ENCODE data around the gene ADIRF. TPM values are rescaled to one million over a fixed set of nuclear protein-coding genes. Genes with fewer than 3 reads are reported as not detected.
"Not testable (repeated sequence)": the region's sequence is repeated elsewhere in the genome, so short reads cannot be mapped to it uniquely, and the experiment has no call there.

ADIRF gene
- total RNA-seq, 1 experiment from 2014 or later: 0.70 TPM

DNA sequence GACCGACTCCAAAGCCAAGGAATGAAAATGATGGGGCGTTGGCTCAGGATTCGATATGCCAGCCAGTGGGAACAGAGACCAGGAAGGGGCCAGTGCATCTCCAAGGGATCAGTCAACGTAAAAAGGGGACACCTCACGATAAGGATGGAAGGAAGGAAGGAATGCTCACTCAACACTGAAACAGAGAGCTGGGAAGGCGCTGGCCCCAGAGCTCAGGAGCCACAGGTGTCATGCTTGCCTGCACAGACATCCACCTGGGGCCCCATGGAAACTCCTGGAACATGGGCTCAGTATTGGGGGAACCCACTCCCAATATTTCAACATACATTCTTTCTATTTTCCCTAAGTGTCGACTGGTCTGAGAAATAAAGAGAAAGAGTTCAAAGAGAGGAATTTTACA lies 16.2 kb upstream of the ADIRF start:
- peaks cover 44% of the 10 kb centered on the region for H3K4me1 Mint-ChIP-seq
- CTCF ChIA-PET: interaction anchor here (1.2 to 3.3 kb wide), 2 partner anchors 9 to 14 kb away, joined by 3 to 9 read pairs; no protein-coding TSS in a partner anchor
- no peak overlapping the region for H3K27ac Mint-ChIP-seq
- H3K9me3 Mint-ChIP-seq: peaks cover 40% of the 10 kb centered on the region
- peaks cover 39% of the 10 kb centered on the region for H3K36me3 Mint-ChIP-seq
- H3K27me3 Mint-ChIP-seq (ENCODE audit: low read depth): no peaks in the 10 kb centered on the region; the same call in none of the 2 replicates
- POLR2A ChIA-PET: no interaction called here
- TF ChIP-seq GTF2I (CRISPR knock-in tag; conservative IDR thresholded peaks at IDR 0.05): no peak
- TF ChIP-seq ZNF121 (CRISPR knock-in tag; IDR thresholded peaks at IDR 0.05): no peak
- no peak for TF ChIP-seq GABPB1 (CRISPR knock-in tag; IDR thresholded peaks at IDR 0.05)
- no peak for TF ChIP-seq NR3C1 (CRISPR knock-in tag; conservative IDR thresholded peaks at IDR 0.05; ENCODE audit: low read depth)
- TF ChIP-seq TEAD1 (CRISPR knock-in tag; IDR thresholded peaks at IDR 0.05): no peak
- no peak for TF ChIP-seq JUN (CRISPR knock-in tag; IDR thresholded peaks at IDR 0.05)
- TF ChIP-seq ATF1 (CRISPR knock-in tag; IDR thresholded peaks at IDR 0.05): no peak
- no peak for TF ChIP-seq ZNF396 (CRISPR knock-in tag; IDR thresholded peaks at IDR 0.05; ENCODE audit: borderline replicate concordance)
- TF ChIP-seq NFE2L1 (CRISPR knock-in tag; IDR thresholded peaks at IDR 0.05): no peak
- TF ChIP-seq ZNF416 (CRISPR knock-in tag; IDR thresholded peaks at IDR 0.05): no peak
- no peak for TF ChIP-seq CREB1 (CRISPR knock-in tag; IDR thresholded peaks at IDR 0.05)
- TF ChIP-seq TEAD4 (CRISPR knock-in tag; IDR thresholded peaks at IDR 0.05): no peak
- DNase-seq (ENCODE audit: low spot score) (no peak), ATAC-seq (no peak)
- H3K4me3 Mint-ChIP-seq: no peak overlapping the region

GRCh38 chr10:86952697-86953096 lies 15.6 kb upstream of the ADIRF start:
- H3K27me3 Mint-ChIP-seq (ENCODE audit: low read depth); DNase-seq (ENCODE audit: low spot score); POLR2A ChIA-PET; ATAC-seq; H3K4me3 Mint-ChIP-seq; H3K27ac Mint-ChIP-seq: not testable (repeated sequence)
- CTCF ChIA-PET: interaction anchor here (1.2 to 4.9 kb wide), 5 partner anchors 8 to 15 kb away, joined by 3 to 85 read pairs (median 12); partner anchors contain the start of gene ADIRF
- Mint-ChIP-seq H3K4me1 (peaks cover 49% of the 10 kb centered on the region), H3K9me3 (peaks cover 40% of the 10 kb centered on the region), H3K36me3 (peaks cover 39% of the 10 kb centered on the region)

GRCh38 chr10:86953747-86954680 lies 14.3 kb upstream of the ADIRF start:
- Mint-ChIP-seq H3K4me3 (peak overlapping the region; percentile 30; the same call in 1 of the 2 replicates), H3K4me1 (peaks cover 57% of the 10 kb centered on the region), H3K9me3 (peaks cover 34% of the 10 kb centered on the region), H3K36me3 (peaks cover 39% of the 10 kb centered on the region), H3K27ac (peak overlapping the region; percentile 93), H3K27me3 (ENCODE audit: low read depth) (no peaks in the 10 kb centered on the region; the same call in none of the 2 replicates)
- peak; percentile 90 for DNase-seq (ENCODE audit: low spot score)
- ATAC-seq: peak; percentile 89
- ChIA-PET CTCF (interaction anchor here (0.6 to 4.9 kb wide), 8 partner anchors 8 to 1433 kb away, joined by 3 to 85 read pairs (median 8); partner anchors contain the start of gene ADIRF), POLR2A (interaction anchor here (0.5 to 1.8 kb wide), 6 partner anchors 8 to 19 kb away, joined by 3 to 11 read pairs (median 5); partner anchors contain the start of gene ADIRF)
- TF ChIP-seq, protein P1, sequence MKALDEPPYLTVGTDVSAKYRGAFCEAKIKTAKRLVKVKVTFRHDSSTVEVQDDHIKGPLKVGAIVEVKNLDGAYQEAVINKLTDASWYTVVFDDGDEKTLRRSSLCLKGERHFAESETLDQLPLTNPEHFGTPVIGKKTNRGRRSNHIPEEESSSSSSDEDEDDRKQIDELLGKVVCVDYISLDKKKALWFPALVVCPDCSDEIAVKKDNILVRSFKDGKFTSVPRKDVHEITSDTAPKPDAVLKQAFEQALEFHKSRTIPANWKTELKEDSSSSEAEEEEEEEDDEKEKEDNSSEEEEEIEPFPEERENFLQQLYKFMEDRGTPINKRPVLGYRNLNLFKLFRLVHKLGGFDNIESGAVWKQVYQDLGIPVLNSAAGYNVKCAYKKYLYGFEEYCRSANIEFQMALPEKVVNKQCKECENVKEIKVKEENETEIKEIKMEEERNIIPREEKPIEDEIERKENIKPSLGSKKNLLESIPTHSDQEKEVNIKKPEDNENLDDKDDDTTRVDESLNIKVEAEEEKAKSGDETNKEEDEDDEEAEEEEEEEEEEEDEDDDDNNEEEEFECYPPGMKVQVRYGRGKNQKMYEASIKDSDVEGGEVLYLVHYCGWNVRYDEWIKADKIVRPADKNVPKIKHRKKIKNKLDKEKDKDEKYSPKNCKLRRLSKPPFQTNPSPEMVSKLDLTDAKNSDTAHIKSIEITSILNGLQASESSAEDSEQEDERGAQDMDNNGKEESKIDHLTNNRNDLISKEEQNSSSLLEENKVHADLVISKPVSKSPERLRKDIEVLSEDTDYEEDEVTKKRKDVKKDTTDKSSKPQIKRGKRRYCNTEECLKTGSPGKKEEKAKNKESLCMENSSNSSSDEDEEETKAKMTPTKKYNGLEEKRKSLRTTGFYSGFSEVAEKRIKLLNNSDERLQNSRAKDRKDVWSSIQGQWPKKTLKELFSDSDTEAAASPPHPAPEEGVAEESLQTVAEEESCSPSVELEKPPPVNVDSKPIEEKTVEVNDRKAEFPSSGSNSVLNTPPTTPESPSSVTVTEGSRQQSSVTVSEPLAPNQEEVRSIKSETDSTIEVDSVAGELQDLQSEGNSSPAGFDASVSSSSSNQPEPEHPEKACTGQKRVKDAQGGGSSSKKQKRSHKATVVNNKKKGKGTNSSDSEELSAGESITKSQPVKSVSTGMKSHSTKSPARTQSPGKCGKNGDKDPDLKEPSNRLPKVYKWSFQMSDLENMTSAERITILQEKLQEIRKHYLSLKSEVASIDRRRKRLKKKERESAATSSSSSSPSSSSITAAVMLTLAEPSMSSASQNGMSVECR (CRISPR knock-in tag; IDR thresholded peaks at IDR 0.05; ENCODE audit: borderline replicate concordance): no peak
- TF ChIP-seq, protein P2, sequence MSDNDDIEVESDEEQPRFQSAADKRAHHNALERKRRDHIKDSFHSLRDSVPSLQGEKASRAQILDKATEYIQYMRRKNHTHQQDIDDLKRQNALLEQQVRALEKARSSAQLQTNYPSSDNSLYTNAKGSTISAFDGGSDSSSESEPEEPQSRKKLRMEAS (CRISPR knock-in tag; IDR thresholded peaks at IDR 0.05): no peak; the same call in 1 of the 2 replicates
- TF ChIP-seq ZNF232 (CRISPR knock-in tag; IDR thresholded peaks at IDR 0.05): no peak
- TF ChIP-seq ZNF671 (CRISPR knock-in tag; IDR thresholded peaks at IDR 0.05): no peak
- TF ChIP-seq EMX1 (CRISPR knock-in tag; IDR thresholded peaks at IDR 0.05): no peak
- no peak for TF ChIP-seq IRF1 (CRISPR knock-in tag; IDR thresholded peaks at IDR 0.05)
- no peak for TF ChIP-seq ZNF532 (CRISPR knock-in tag; IDR thresholded peaks at IDR 0.05; ENCODE audit: borderline replicate concordance)
- TF ChIP-seq PREB (CRISPR knock-in tag; IDR thresholded peaks at IDR 0.05; ENCODE audit: borderline replicate concordance): no peak

Data from WTC11 (cell line).